ENCODE results near the gene CDS1. TPM values are rescaled to one million over a fixed set of nuclear protein-coding genes. Genes with fewer than 3 reads are reported as not detected.
A peak's percentile ranks its signal among the peaks of the same experiment; 100 is the strongest.

CDS1 gene
- total RNA-seq, 4 donors from 2014 or later, result 0.81 to 3.3 (median 2.5) TPM

GRCh38 chr4:84685105-84685504 is 102.2 kb downstream of the CDS1 start:
- H3K36me3 ChIP-seq, result peaks cover 0 to 98% of the 10 kb centered on the region in 2 donors
- 58 to 100% methylated on average over 1 of the region's 1 CpG for WGBS, 2 donors (ENCODE audit: low coverage in 1 of 2)
- TF ChIP-seq EP300 (IDR thresholded peaks at IDR 0.05), result no peak
- TF ChIP-seq POLR2AphosphoS5 (IDR thresholded peaks at IDR 0.05), result no peak
- no peak for TF ChIP-seq CTCF (IDR thresholded peaks at IDR 0.05)
- TF ChIP-seq POLR2A (IDR thresholded peaks at IDR 0.05), result no peak

DNA sequence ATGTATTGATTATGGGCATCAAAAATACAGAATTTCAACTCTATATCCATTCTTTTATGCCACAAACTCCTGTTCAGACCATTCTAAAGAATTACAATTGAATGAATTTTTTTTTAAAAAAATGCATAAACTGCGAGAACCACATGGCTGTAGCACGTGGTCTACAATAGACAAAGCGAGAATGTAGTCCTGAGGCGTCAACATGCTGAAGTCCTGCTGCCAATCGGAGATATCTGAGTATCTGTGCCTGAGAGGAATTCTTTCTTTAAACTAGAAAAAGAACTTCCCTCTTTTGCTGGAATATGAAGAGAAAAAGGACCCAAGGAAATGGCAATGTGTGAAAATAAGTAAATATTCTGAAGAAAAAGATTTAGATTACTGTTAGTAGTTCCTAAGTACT is 105.7 kb downstream of the CDS1 start:
- 92 to 95% methylated on average over 5 of the region's 5 CpGs for WGBS, 2 donors (ENCODE audit: low coverage in 1 of 2)
- TF ChIP-seq POLR2A (IDR thresholded peaks at IDR 0.05), result no peak
- no peak for TF ChIP-seq POLR2AphosphoS5 (IDR thresholded peaks at IDR 0.05)
- TF ChIP-seq CTCF (IDR thresholded peaks at IDR 0.05), result no peak
- no peak for TF ChIP-seq EP300 (IDR thresholded peaks at IDR 0.05)
- no peak overlapping the region for H3K4me3 ChIP-seq
- H3K4me1 ChIP-seq, result peaks cover 0 to 8% (median 0%) of the 10 kb centered on the region in 3 donors
- H3K27ac ChIP-seq, result no peak overlapping the region
- ATAC-seq, result no peak
- no peaks in the 10 kb centered on the region for H3K27me3 ChIP-seq
- peaks cover 0 to 99% of the 10 kb centered on the region in 2 donors for H3K36me3 ChIP-seq
- H3K9me3 ChIP-seq, result no peaks in the 10 kb centered on the region

More at GRCh38 chr4:84685105-84685504, 102.2 kb downstream of the CDS1 start:
- no peak for ATAC-seq
- H3K4me1 ChIP-seq, result peaks cover 0 to 15% (median 0%) of the 10 kb centered on the region in 3 donors
- H3K27me3 ChIP-seq, result no peaks in the 10 kb centered on the region
- H3K27ac ChIP-seq, result no peak overlapping the region
- no peaks in the 10 kb centered on the region for H3K9me3 ChIP-seq
- H3K4me3 ChIP-seq, result no peak overlapping the region

- Histone ChIP-seq H3K9me3 (no peaks in the 10 kb centered on the region), H3K4me3 (no peak overlapping the region), H3K4me1 (peaks cover 0 to 8% (median 0%) of the 10 kb centered on the region in 3 donors), H3K27me3 (no peaks in the 10 kb centered on the region), H3K36me3 (peaks cover 0 to 99% of the 10 kb centered on the region in 2 donors), H3K27ac (no peak overlapping the region)
- no peak for ATAC-seq
- no peak for TF ChIP-seq POLR2AphosphoS5 (IDR thresholded peaks at IDR 0.05)
- no peak for TF ChIP-seq CTCF (IDR thresholded peaks at IDR 0.05)
Measured at GRCh38 chr4:84689197-84689596, 106.3 kb downstream of the CDS1 start.

GRCh38 chr4:84690481-84690880 is 107.6 kb downstream of the CDS1 start:
- H3K36me3 ChIP-seq, result peaks cover 0 to 99% of the 10 kb centered on the region in 2 donors
- ATAC-seq, result no peak
- no peak for TF ChIP-seq CTCF (IDR thresholded peaks at IDR 0.05)
- no peak for TF ChIP-seq POLR2AphosphoS5 (IDR thresholded peaks at IDR 0.05)
- no peak for TF ChIP-seq EP300 (IDR thresholded peaks at IDR 0.05)
- TF ChIP-seq POLR2A (IDR thresholded peaks at IDR 0.05), result no peak
- H3K9me3 ChIP-seq, result no peaks in the 10 kb centered on the region
- no peak overlapping the region for H3K4me3 ChIP-seq
- 97 to 100% methylated on average over 3 to 6 of the region's 7 CpGs for WGBS, 2 donors (ENCODE audit: low coverage in 1 of 2)
- peaks cover 0 to 8% (median 0%) of the 10 kb centered on the region in 3 donors for H3K4me1 ChIP-seq
- no peaks in the 10 kb centered on the region for H3K27me3 ChIP-seq
- no peak overlapping the region for H3K27ac ChIP-seq

DNA sequence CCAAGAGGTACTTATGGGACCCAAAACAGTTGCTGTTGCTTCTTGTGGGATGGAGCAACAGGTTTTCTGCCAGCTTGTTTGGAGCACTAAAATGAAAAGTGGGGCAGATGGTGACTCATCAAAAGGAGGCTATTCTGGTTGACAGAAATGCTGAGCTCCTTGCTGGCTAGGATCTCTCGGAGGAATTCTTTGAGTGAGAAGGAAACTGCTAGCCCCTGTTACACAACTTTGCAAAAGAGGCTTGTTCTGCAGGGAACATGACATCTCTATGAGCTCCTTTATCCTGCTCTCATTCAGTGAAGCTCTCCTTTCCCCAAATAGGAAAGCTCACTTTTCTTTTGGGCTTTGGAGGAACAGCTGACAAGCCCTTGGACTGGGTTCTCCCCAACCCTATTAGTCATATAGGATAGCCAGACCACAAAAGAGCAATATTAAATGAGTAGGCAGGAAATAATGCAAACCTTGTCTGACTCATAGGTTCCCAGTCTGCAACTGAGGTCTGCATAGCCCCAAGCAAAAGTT is 108.3 kb downstream of the CDS1 start:
- peaks cover 0 to 99% of the 10 kb centered on the region in 2 donors for H3K36me3 ChIP-seq
- H3K9me3 ChIP-seq, result no peaks in the 10 kb centered on the region
- no peak for TF ChIP-seq POLR2AphosphoS5 (IDR thresholded peaks at IDR 0.05)
- no peak for TF ChIP-seq POLR2A (IDR thresholded peaks at IDR 0.05)
- TF ChIP-seq EP300 (IDR thresholded peaks at IDR 0.05), result no peak
- no peak for TF ChIP-seq CTCF (IDR thresholded peaks at IDR 0.05)
- WGBS, 2 donors (ENCODE audit: low coverage in 1 of 2), result 50% methylated on average over 1 of the region's 1 CpG; no CpG with 5 or more reads in 1 of the 2 donors
- peaks cover 0 to 8% (median 0%) of the 10 kb centered on the region in 3 donors for H3K4me1 ChIP-seq
- H3K4me3 ChIP-seq, result no peak overlapping the region
- no peak overlapping the region for H3K27ac ChIP-seq
- peak; percentile 77 for ATAC-seq
- H3K27me3 ChIP-seq, result no peaks in the 10 kb centered on the region

All from gastroesophageal sphincter (tissue), 4 donors.